C4-2B (cell line): ENCODE results near the gene CTSE.

Experiments used
- H3K27ac ChIP-seq: fragments of 450-650 bp; 2 replicates; pipeline ENCODE4 v1.5.1; 2017
- CTCF ChIP-seq: fragments of 450-650 bp; conservative IDR thresholded peaks from 2 replicates; pipeline ENCODE4 v1.5.1; 2017; ENCODE audit warnings: mild to moderate bottlenecking
- ZFX ChIP-seq: fragments of 450-650 bp; IDR thresholded peaks from 2 replicates; pipeline ENCODE4 v1.6.1; 2017

Gene CTSE

GRCh38 chr1:206050655-206051235 lies 27.1 kb upstream of the CTSE start:
- TF ChIP-seq CTCF (no peak), ZFX (no peak)
- no peak overlapping the region for H3K27ac ChIP-seq

- TF ChIP-seq ZFX = no peak
- no peak for TF ChIP-seq CTCF
- no peak overlapping the region for H3K27ac ChIP-seq
Measured at GRCh38 chr1:206049919-206050600, 26.4 kb upstream of the CTSE start.

GRCh38 chr1:206049293-206049692 lies 25.6 kb upstream of the CTSE start:
- no peak for TF ChIP-seq ZFX
- TF ChIP-seq CTCF = no peak

GRCh38 chr1:206048582-206048981 lies 24.9 kb upstream of the CTSE start:
- H3K27ac ChIP-seq = no peak overlapping the region
- TF ChIP-seq CTCF (no peak), ZFX (no peak)

More at GRCh38 chr1:206049293-206049692, 25.6 kb upstream of the CTSE start:
- H3K27ac ChIP-seq = no peak overlapping the region

- no peak for TF ChIP-seq ZFX
- no peak for TF ChIP-seq CTCF
- H3K27ac ChIP-seq = no peak overlapping the region
Measured at GRCh38 chr1:206047271-206047670, 23.6 kb upstream of the CTSE start.

- H3K27ac ChIP-seq = no peak overlapping the region
- TF ChIP-seq ZFX = no peak
- TF ChIP-seq CTCF = no peak
Measured at GRCh38 chr1:206041640-206042039, 17.9 kb upstream of the CTSE start.

- H3K27ac ChIP-seq = no peak overlapping the region
- TF ChIP-seq ZFX (no peak), CTCF (no peak)
Measured at GRCh38 chr1:206040328-206040727, 16.6 kb upstream of the CTSE start.
